D721Med (cell line): ENCODE measurements around the gene NABP1.

Source experiments
- DNase-seq: peaks from one replicate; pipeline ENCODE4 v3.0.0; 2011; ENCODE audit warnings: low spot score; ENCODE audit not compliant: insufficient read length
- FAIRE-seq: peaks from 2 replicates; lab custom pipeline; 2011; peaks lifted over from hg19 to GRCh38; lab: Jason Lieb, UNC
- TF ChIP-seq, protein P1 (sequence below): IDR thresholded peaks from 2 replicates; pipeline ENCODE4 v1.5.1; 2012; ENCODE audit warnings: mild to moderate bottlenecking, control low read depth; ENCODE audit not compliant: insufficient read depth; ENCODE audit errors: missing control alignments

NABP1 gene

DNA sequence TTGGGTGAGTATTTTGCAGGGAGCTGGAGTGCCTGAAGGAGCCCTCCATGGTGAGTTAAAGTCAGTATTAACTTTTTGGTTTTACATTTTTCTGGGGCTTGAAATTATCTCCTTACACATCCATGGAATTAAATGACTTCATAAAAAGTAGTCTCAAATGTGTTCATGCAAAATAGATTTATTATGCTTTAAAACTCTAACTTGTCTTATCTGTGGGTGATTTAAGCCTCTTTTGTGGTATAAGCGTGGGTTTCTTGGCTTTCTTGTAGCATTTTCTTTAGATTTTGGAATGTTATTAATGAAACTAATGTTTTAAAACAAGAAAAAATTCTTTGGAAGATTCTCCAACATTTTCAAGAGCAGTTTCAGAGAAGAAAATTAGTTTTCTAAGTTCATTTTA, 27.8 kb downstream of the NABP1 start:
- TF ChIP-seq, protein P1, sequence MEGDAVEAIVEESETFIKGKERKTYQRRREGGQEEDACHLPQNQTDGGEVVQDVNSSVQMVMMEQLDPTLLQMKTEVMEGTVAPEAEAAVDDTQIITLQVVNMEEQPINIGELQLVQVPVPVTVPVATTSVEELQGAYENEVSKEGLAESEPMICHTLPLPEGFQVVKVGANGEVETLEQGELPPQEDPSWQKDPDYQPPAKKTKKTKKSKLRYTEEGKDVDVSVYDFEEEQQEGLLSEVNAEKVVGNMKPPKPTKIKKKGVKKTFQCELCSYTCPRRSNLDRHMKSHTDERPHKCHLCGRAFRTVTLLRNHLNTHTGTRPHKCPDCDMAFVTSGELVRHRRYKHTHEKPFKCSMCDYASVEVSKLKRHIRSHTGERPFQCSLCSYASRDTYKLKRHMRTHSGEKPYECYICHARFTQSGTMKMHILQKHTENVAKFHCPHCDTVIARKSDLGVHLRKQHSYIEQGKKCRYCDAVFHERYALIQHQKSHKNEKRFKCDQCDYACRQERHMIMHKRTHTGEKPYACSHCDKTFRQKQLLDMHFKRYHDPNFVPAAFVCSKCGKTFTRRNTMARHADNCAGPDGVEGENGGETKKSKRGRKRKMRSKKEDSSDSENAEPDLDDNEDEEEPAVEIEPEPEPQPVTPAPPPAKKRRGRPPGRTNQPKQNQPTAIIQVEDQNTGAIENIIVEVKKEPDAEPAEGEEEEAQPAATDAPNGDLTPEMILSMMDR: no peak
- no peak for DNase-seq
- no peak for FAIRE-seq

DNA sequence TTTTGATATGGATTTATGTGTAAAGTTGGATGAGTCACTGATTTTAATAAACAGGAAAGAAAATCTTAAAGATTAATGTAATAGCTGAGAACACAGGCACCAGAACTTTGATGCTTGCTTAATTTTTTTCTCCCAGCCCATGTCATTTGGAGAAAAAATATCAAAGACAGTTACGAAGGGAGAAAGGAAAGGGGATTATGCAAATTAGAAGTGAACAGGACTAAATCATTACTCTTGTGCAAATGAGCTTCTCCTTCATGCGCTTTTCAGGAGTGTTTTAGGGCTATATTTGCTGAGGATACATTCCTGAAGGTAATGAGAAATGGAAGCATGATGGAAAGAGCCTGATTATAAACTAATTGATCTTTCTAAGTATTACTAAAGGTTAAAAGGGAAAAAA, 28.9 kb downstream of the NABP1 start:
- no peak for DNase-seq
- TF ChIP-seq, protein P1: no peak
- FAIRE-seq: no peak

DNA sequence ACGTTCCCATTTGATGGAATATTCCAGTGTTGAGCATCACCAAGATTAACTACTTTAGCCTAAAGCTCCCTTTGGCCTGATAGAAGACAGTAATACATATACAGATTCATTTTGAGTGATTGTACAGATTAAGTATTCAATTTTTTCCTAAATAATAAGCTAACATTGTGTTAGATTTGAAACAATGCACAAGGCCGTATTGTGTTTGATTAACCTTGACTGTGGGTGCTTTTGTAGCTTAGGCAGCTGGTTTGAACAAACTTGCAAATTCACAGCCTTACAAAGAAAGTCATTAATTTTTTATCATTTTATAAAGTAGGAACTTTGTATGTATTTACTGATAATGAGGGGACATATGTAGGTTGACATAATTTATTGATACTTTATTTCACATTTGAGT, 29.6 kb downstream of the NABP1 start:
- DNase-seq (no peak), FAIRE-seq (no peak)
- TF ChIP-seq, protein P1: no peak

DNA sequence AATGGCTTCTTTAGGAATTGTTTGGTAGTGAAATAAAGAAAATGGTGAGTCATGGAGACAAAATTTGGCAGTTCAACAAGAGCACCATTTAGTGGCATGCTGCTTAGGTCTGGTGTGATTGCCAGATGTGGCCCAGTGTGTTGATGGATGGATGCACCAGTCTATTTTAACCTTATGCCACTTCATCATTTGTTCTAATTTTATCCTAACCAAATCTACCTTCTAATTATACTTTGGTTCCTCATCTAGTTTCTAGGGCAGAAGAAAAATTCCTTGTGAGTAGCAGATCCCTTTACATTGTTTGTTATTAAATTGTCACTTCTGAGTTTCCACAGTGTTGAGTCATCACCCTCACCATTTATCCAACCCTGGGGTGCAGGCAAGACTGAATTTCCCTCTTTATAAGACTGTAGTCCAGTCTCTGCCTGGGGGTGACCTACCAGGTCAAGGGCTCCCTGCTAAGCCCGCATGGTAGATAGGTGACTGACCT, 32.5 kb downstream of the NABP1 start:
- no peak for DNase-seq
- TF ChIP-seq, protein P1: no peak
- FAIRE-seq: no peak

DNA sequence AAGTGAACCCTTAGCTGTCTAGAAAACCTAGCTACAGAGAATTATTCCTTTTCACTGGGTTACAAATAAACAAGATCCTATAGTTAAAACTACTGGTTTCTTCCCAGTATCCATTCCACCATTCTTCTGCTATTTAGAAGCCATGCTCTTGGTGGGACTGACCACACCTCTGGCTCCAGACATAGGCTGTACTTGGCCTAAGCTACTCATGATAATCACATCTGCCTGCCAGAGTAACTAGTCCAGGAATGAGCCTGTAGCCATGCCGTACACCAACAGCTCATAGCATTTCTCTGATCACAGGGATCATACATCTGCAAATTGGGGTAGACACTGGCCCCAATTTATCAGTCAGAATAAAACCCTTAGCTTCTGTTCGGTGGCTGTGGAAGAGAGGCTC, 33.7 kb downstream of the NABP1 start:
- FAIRE-seq (no peak), DNase-seq (no peak)
- TF ChIP-seq, protein P1: no peak

DNA sequence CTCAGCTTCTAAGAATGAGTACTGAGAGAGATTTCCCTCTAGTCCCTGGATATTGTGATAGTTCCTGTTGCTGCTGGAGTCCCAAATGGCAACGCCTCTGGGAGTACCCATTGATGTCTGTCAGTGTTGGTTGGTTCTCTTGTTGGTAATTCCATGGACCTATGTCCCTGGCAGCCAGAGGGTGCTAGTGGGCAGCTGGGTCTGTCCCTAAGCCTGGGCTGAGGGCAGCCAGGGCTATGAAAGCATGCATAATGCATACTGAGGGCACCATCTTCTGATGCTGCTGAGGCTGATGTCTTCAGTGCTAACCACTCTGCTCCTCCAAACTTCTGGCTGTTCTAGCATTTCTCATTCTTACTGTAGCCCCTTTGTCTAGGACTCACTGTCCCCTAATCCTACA, 35.9 kb downstream of the NABP1 start:
- TF ChIP-seq, protein P1: no peak
- FAIRE-seq: no peak
- DNase-seq: no peak

DNA sequence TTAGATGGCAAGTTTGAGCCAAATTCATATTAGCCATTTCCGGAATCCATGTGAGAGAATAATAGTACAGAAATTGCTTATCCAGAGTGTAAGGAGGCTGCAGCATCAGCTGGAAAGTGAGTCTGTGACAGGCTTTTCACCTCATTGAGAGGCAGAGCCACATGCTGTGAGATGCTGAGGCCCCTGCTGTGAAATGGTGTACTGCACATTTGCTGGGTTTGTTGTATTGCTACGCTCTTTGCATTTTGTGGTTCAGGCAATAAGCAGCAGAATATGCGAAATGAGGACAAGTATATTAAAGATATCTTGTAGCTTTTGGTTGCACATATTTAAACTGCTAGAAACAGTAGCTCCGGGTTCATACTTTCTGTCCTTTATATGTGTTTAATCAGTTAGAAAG, 37.0 kb downstream of the NABP1 start:
- DNase-seq (no peak), FAIRE-seq (no peak)
- TF ChIP-seq, protein P1: no peak
